ENCODE measurements around the gene ZC2HC1B.

GRCh38 chr6:143838395-143838794, 25.9 kb upstream of the ZC2HC1B start:
- TF ChIP-seq EZH2 (IDR thresholded peaks at IDR 0.05; ENCODE audit: insufficient read depth, poor library complexity, severe bottlenecking), result no peak
- no peak for TF ChIP-seq EZH2phosphoT487 (IDR thresholded peaks at IDR 0.05; ENCODE audit: insufficient read depth, low read depth)

Data from GM23248 (cell line).